Activated CD4-positive, alpha-beta memory T cell treated with anti-CD3 and anti-CD28 coated beads for 36 hours (primary cell): Measurements from ENCODE around the gene POU6F2. TPM values are rescaled to one million over a fixed set of nuclear protein-coding genes. Genes with fewer than 3 reads are reported as not detected.

ENCODE experiments used
- CTCF ChIA-PET: fragments of 350-600 bp; sonication (Branson Sonifier 250); formaldehyde crosslinking; loops from one replicate; lab custom pipeline; 2021; ENCODE audit warnings: antibody characterized with exemption, inconsistent platforms; lab: Charles Lee
- POLR2A ChIA-PET: fragments of 350-600 bp; sonication (Branson Sonifier 250); formaldehyde crosslinking; loops from one replicate; lab custom pipeline; 2021; ENCODE audit warnings: antibody characterized with exemption; lab: Charles Lee
- DNase-seq: peaks from one replicate; pipeline ENCODE4 v3.0.0-alpha.2; 2020
- H3K27ac Mint-ChIP-seq: one replicate; pipeline ENCODE4 v1.8.0; 2021; ENCODE audit warnings: mixed read lengths
- H3K27me3 Mint-ChIP-seq: one replicate; pipeline ENCODE4 v1.8.0; 2021; ENCODE audit warnings: mixed read lengths
- H3K36me3 Mint-ChIP-seq: one replicate; pipeline ENCODE4 v1.8.0; 2021; ENCODE audit warnings: mixed read lengths
- H3K4me1 Mint-ChIP-seq: one replicate; pipeline ENCODE4 v1.8.0; 2021; ENCODE audit warnings: low read depth, mixed read lengths
- H3K4me3 Mint-ChIP-seq: one replicate; pipeline ENCODE4 v1.8.0; 2021; ENCODE audit warnings: mild to moderate bottlenecking, mixed read lengths
- H3K9me3 Mint-ChIP-seq: one replicate; pipeline ENCODE4 v1.8.0; 2021; ENCODE audit warnings: mixed read lengths
- intact Hi-C: fragments of 100-400 bp; cut with micrococcal nuclease; formaldehyde crosslinking; loops from one replicate; pipeline ENCODE4 v1.15.1; 2023
- total RNA-seq, 2 experiments: library from RNA; stranded (reverse); gene quantifications; one replicate each; pipeline ENCODE4 v1.2.3, GENCODE V29; 2021

The POU6F2 gene
- total RNA-seq, 2 experiments from 2014 or later, result not detected

DNA sequence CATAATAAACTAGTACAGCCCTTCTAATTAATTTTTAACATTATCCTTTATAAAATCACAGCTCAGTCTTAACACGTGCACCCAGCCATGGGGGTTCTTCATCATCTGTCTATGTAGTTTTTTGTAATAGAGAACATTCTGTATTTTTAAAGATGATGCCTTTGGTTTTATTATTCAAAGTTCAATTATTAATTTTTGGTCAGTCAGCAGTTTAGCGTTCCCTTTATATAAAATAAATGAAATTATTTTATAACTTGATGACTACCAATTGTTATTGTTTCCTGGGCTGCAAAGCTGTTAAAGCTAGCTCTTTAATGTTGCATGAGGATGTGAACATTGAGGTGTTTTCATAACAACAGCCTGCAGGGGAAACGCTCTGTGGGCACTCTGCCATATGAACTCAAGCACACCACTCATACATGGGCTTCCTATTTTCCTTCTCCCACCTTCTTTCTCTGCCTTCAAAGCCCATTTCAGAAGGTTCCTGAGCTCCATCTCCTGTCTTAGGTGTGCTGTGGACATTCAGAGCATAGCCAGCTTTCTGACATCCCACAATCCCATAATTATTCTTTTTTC is 416.5 kb downstream of the POU6F2 start:
- CTCF ChIA-PET, result no interaction called here
- Mint-ChIP-seq H3K4me1 (no peaks in the 10 kb centered on the region), H3K36me3 (no peaks in the 10 kb centered on the region), H3K9me3 (no peaks in the 10 kb centered on the region), H3K4me3 (no peak overlapping the region), H3K27ac (no peak overlapping the region), H3K27me3 (peaks cover 6% of the 10 kb centered on the region)
- DNase-seq, result no peak
- POLR2A ChIA-PET, result interaction anchor here (0.6 kb wide), 1 partner anchor 656 kb away, joined by 3 read pairs; no protein-coding TSS in a partner anchor
- intact Hi-C loops, result no loop called here

DNA sequence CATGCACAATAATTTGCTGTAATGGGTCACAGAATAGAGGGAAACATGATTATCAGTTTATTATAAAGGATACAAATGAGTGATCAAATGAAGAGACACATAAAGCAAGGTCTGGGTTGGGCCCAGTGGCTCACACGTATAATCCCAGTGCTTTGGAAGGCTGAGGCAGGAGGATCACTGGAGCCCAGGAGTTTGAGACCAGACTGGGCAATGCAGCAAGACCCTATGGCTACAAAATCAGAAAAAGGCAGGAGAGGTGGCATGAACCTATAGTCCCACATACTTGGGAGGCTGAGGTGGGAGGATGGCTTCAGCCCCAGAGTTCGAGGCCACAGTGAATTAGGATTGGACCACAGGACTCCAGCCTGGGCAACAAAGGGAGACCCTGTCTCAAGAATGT is 421.7 kb downstream of the POU6F2 start:
- H3K4me3 Mint-ChIP-seq, result no peak overlapping the region
- no peak overlapping the region for H3K27ac Mint-ChIP-seq
- ChIA-PET CTCF (no interaction called here), POLR2A (no interaction called here)
- DNase-seq, result no peak
- H3K27me3 Mint-ChIP-seq, result peaks cover 6% of the 10 kb centered on the region
- H3K4me1 Mint-ChIP-seq, result no peaks in the 10 kb centered on the region
- H3K9me3 Mint-ChIP-seq, result no peaks in the 10 kb centered on the region
- no peaks in the 10 kb centered on the region for H3K36me3 Mint-ChIP-seq
- intact Hi-C loops, result no loop called here

DNA sequence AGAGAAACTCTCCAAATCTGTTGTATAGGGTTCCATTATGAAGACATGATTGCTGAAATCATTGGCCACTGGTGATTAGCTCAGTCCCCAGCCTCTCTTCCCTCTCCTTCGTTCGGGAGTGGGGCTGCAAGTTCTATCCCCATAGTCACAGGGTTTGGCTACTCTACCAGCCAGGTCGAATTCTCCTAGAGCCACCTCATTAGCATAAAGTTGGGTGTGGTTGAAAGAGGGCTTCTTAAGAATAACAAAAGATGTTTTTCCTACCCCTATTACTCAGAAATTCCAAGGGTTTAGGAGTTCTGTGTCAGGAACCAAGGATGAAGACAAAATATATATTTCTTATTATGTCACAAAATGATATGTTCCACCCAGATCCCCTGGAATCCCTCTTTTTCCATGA is 422.3 kb downstream of the POU6F2 start:
- ChIA-PET CTCF (no interaction called here), POLR2A (no interaction called here)
- Mint-ChIP-seq H3K27ac (no peak overlapping the region), H3K4me3 (no peak overlapping the region), H3K9me3 (no peaks in the 10 kb centered on the region), H3K36me3 (no peaks in the 10 kb centered on the region), H3K27me3 (peaks cover 2% of the 10 kb centered on the region), H3K4me1 (no peaks in the 10 kb centered on the region)
- intact Hi-C loops, result no loop called here
- DNase-seq, result no peak

DNA sequence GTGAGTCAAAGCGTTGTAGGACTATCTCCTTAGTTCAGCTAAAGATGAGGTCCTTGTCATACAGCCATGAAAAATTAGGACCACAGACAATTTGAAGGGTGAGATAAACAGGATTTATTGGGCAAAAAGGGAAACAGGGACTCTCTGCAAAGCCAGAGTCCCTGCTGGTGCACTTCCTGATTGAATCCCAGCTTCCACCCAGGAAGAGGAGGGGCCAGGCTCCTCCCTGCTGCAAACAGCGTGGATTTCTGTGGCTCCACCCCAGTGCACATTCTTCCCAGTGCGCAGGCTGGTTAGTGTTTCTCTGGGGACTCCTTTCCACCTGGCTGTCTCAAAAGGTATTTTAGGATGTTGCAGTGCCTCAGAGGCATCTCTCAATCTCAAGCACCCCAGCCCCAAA is 423.1 kb downstream of the POU6F2 start:
- no peaks in the 10 kb centered on the region for H3K9me3 Mint-ChIP-seq
- no peak overlapping the region for H3K27ac Mint-ChIP-seq
- H3K4me1 Mint-ChIP-seq, result no peaks in the 10 kb centered on the region
- intact Hi-C loops, result no loop called here
- POLR2A ChIA-PET, result no interaction called here
- CTCF ChIA-PET, result no interaction called here
- no peaks in the 10 kb centered on the region for H3K36me3 Mint-ChIP-seq
- no peak overlapping the region for H3K4me3 Mint-ChIP-seq
- no peak for DNase-seq
- H3K27me3 Mint-ChIP-seq, result no peaks in the 10 kb centered on the region

DNA sequence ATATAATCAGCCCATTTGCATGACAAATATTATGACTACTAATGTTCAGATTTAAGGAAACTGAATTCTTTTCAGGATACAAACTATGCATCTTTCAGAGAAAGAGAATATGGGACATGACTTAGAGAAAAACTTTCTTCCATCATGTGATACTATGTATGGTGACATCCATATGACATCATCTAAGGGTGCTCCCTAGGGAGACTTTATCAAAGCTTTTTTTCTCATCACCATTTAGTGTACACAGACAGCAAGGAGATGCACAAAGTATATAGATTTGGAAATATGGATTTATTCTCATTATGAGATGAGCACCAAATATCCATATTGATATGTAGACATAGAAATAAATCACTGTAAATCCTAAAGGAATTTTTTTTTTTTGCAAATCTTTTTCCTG is 424.3 kb downstream of the POU6F2 start:
- Mint-ChIP-seq H3K4me3 (no peak overlapping the region), H3K4me1 (no peaks in the 10 kb centered on the region), H3K27ac (no peak overlapping the region), H3K9me3 (no peaks in the 10 kb centered on the region), H3K36me3 (no peaks in the 10 kb centered on the region), H3K27me3 (peaks cover 3% of the 10 kb centered on the region)
- no peak for DNase-seq
- POLR2A ChIA-PET, result no interaction called here
- CTCF ChIA-PET, result no interaction called here
- intact Hi-C loops, result no loop called here

DNA sequence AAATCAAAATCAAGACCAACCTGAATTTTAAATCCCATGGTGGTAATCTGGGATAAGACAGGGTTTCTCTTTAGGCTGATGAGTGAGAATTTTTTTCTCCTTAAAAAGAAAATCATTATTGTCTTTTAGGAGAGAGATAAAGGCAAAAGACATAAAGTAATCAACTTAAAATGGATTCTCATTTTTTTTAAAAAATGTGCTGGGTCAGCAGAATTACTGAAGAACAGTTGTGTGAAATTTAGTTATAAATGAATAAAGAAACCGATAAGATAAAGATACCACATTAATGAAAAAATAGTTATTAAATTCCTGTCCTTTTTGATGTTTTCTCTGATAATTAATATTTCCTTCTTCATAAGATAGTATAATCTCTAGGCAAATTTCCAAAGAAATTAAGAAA is 427.2 kb downstream of the POU6F2 start:
- CTCF ChIA-PET, result interaction anchor here (0.6 kb wide), 1 partner anchor 608 kb away, joined by 3 read pairs; no protein-coding TSS in a partner anchor
- POLR2A ChIA-PET, result no interaction called here

DNA sequence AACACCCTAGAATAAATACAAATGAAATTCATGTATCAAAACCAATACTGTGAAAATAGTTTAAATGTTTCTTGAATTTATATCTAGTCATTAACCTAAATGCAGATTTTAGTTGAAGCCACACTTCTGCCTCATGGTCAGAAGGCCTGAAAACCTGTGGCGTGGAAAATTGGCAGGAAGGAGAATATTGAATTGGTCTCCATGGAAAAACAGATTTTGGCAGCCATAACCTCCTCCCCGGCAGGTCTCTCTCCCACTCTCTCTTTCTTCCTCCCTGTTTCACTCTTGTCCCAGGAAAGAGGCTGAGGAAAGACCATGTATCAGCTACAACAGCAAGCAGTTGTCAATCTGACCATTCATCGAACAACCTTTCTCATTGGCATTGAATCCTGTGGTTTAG is 427.9 kb downstream of the POU6F2 start:
- intact Hi-C loops, result no loop called here
- H3K4me1 Mint-ChIP-seq, result no peaks in the 10 kb centered on the region
- POLR2A ChIA-PET, result no interaction called here
- no peaks in the 10 kb centered on the region for H3K9me3 Mint-ChIP-seq
- CTCF ChIA-PET, result interaction anchor here (0.6 kb wide), 1 partner anchor 609 kb away, joined by 3 read pairs; no protein-coding TSS in a partner anchor
- no peak overlapping the region for H3K27ac Mint-ChIP-seq
- H3K27me3 Mint-ChIP-seq, result peaks cover 3% of the 10 kb centered on the region
- no peaks in the 10 kb centered on the region for H3K36me3 Mint-ChIP-seq
- H3K4me3 Mint-ChIP-seq, result no peak overlapping the region
- no peak for DNase-seq

More for the DNA sequence above, 427.2 kb downstream of the POU6F2 start:
- no peaks in the 10 kb centered on the region for H3K4me1 Mint-ChIP-seq
- intact Hi-C loops, result no loop called here
- H3K4me3 Mint-ChIP-seq, result no peak overlapping the region
- no peaks in the 10 kb centered on the region for H3K9me3 Mint-ChIP-seq
- H3K27me3 Mint-ChIP-seq, result peaks cover 3% of the 10 kb centered on the region
- H3K27ac Mint-ChIP-seq, result no peak overlapping the region
- DNase-seq, result no peak
- H3K36me3 Mint-ChIP-seq, result no peaks in the 10 kb centered on the region

DNA sequence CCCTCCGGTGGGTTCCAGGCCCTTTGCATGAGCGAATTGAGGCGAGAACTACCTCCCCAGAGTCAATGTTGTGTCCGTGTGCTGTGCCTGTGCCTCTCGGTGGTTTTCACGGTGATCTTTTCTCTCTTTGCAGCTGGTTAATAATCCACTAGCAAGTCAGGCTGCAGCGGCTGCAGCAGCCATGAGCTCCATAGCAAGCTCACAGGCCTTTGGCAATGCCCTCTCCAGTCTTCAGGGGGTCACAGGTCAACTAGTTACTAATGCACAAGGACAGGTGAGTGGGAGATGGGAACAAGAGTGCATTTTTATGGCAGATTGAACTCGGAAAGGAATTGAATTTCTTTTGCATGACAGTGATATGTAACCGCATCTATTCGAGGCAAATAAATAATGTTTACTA is 428.8 kb downstream of the POU6F2 start:
- ChIA-PET POLR2A (no interaction called here), CTCF (no interaction called here)
- intact Hi-C loops, result no loop called here

DNA sequence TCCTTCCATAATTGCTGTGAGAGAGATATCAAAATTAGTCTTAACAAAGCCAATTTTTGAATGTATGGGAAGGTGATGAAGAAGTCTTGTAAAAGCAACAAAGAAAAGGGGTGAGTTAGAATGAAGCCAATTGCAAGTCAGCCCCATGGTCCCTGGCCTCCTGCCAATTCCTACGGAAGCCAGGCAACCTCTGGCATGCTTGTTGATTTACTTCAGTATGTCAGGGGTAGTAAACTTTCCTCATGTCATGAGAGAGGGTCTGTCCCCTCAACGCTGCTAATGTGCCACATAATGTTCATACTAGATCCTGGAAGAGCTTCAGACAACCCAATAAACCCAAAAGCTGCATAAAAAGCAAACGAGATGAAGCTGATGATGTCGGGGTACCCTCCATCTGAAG is 429.4 kb downstream of the POU6F2 start:
- Mint-ChIP-seq H3K36me3 (no peaks in the 10 kb centered on the region), H3K27ac (no peak overlapping the region), H3K4me3 (no peak overlapping the region), H3K4me1 (no peaks in the 10 kb centered on the region), H3K9me3 (no peaks in the 10 kb centered on the region), H3K27me3 (peaks cover 3% of the 10 kb centered on the region)
- no peak for DNase-seq
- ChIA-PET CTCF (no interaction called here), POLR2A (no interaction called here)
- intact Hi-C loops, result no loop called here

More for the DNA sequence above, 428.8 kb downstream of the POU6F2 start:
- no peak for DNase-seq
- no peaks in the 10 kb centered on the region for H3K9me3 Mint-ChIP-seq
- peaks cover 3% of the 10 kb centered on the region for H3K27me3 Mint-ChIP-seq
- no peak overlapping the region for H3K4me3 Mint-ChIP-seq
- H3K27ac Mint-ChIP-seq, result no peak overlapping the region
- no peaks in the 10 kb centered on the region for H3K36me3 Mint-ChIP-seq
- H3K4me1 Mint-ChIP-seq, result no peaks in the 10 kb centered on the region

DNA sequence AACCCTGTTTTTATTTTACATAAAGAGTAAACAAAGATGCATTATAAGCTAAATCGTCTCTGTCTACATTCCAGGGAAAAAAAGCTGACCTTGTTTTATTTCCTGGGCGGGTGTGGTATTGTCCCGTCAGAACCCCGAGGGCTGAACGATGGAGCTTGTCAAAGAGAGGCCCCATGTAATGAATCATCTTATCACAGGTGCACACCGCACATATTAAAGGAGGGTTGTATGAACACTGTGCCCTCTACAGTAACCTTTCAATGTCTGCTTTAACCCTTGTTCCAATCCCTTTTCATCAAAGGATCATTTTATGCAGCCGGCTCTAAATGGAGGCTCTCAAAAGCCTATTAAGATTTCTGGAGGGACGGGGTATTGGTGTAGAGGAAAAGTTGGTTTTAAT is 430.0 kb downstream of the POU6F2 start:
- Mint-ChIP-seq H3K9me3 (no peaks in the 10 kb centered on the region), H3K27ac (no peak overlapping the region), H3K27me3 (peaks cover 5% of the 10 kb centered on the region), H3K36me3 (no peaks in the 10 kb centered on the region), H3K4me1 (no peaks in the 10 kb centered on the region), H3K4me3 (no peak overlapping the region)
- POLR2A ChIA-PET, result no interaction called here
- DNase-seq, result no peak
- intact Hi-C loops, result no loop called here
- CTCF ChIA-PET, result no interaction called here

DNA sequence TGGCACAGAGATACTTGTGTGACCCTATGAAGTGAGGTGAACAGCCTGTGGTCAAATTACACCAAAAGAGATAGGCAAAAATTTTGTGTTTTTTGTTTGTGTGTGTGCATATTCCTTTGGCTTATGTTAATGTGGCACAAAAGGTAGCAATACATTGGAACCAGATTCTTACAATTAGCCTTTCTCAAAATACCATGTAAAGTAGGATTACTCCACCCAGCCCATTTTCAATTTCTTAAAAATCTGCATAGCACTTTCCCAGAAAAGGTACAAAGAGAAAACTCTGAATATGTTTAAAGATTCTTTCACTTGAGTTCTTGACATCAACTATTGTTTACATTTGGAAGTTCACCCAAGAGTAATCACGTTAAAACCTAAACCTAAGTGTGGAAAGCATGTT is 431.2 kb downstream of the POU6F2 start:
- Mint-ChIP-seq H3K4me3 (no peak overlapping the region), H3K4me1 (peaks cover under 1% of the 10 kb centered on the region), H3K9me3 (no peaks in the 10 kb centered on the region), H3K27me3 (peaks cover 6% of the 10 kb centered on the region), H3K27ac (no peak overlapping the region), H3K36me3 (no peaks in the 10 kb centered on the region)
- ChIA-PET CTCF (no interaction called here), POLR2A (no interaction called here)
- DNase-seq, result no peak
- intact Hi-C loops, result no loop called here

DNA sequence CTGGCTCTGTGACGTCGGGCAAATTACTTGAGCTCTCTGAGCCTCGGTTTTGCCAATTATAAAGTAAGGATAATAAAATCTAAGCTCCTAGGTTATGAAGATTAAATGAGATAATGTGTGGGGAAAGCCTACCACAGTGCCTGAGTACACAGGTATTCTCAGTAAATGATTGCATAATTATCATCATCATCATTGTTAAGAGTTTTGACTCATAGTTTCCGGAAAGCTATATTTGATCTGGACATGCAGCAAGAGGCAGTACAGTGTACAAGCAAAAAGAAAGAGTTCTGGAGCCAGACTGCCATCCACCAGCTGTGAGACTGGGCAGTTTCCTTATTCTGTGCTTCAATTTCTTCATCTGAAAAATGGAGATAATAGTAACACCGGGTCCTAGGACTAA is 432.9 kb downstream of the POU6F2 start:
- Mint-ChIP-seq H3K27ac (no peak overlapping the region), H3K4me3 (no peak overlapping the region), H3K27me3 (peaks cover 13% of the 10 kb centered on the region), H3K36me3 (no peaks in the 10 kb centered on the region), H3K9me3 (no peaks in the 10 kb centered on the region), H3K4me1 (peaks cover 6% of the 10 kb centered on the region)
- no peak for DNase-seq
- ChIA-PET POLR2A (no interaction called here), CTCF (interaction anchor here (0.6 kb wide), 1 partner anchor 57 kb away, joined by 3 read pairs; no protein-coding TSS in a partner anchor)
- intact Hi-C loops, result no loop called here

DNA sequence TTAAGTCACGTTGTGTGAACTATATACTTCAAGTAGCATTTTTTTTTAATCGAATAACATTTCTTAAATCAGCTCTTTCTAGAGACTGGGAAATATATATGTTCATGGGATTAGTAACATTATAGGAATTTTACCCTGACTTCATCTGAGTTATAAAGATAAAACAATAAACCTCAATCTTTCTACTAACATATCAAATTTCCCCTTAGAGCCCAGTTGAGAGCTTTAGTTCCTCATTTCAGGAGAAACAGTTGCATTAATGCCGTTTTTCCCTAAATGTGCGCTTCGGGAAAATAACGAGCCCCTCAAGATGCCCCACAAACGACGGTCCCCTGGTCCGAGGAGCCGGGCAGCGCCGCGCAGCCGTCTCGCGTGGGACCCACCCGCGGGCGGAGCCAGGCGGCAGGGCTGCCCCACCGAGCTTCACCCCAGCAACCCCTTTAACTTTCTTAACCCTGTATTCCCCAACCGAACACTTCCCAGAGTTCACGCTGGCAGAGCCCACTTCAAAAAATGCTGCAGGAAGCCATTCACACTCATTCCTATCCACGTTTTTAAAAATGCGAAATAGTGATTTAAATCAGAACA is 436.0 kb downstream of the POU6F2 start:
- ChIA-PET POLR2A (no interaction called here), CTCF (no interaction called here)
- DNase-seq, result no peak
- intact Hi-C loops, result no loop called here
- Mint-ChIP-seq H3K36me3 (no peaks in the 10 kb centered on the region), H3K4me3 (peak overlapping the region; percentile 67), H3K4me1 (peaks cover 6% of the 10 kb centered on the region), H3K27me3 (peaks cover 29% of the 10 kb centered on the region), H3K9me3 (no peaks in the 10 kb centered on the region), H3K27ac (no peak overlapping the region)
